Lower lobe of right lung (tissue), 2 donors: ENCODE measurements around the gene EIF2S3B. TPM values are rescaled to one million over a fixed set of nuclear protein-coding genes. Genes with fewer than 3 reads are reported as not detected.

Source experiments
- ATAC-seq, 2 donors: fragments of 200-7000 bp; cut with Tn5 transposase; one replicate each; pipeline ENCODE4 v1.9.1; 2020 to 2022; ENCODE audit warnings: mild to moderate bottlenecking in 2 of 2, moderate library complexity in 2 of 2
- DNase-seq: peaks from one replicate; pipeline ENCODE4 v3.0.0-alpha.2; 2020
- H3K27ac ChIP-seq: fragments of 200-600 bp; one replicate; pipeline ENCODE4 v1.8.0; 2022
- H3K27me3 ChIP-seq: fragments of 200-600 bp; one replicate; pipeline ENCODE4 v1.8.0; 2022; ENCODE audit warnings: low read depth
- H3K36me3 ChIP-seq: fragments of 200-600 bp; one replicate; pipeline ENCODE4 v1.8.0; 2022; ENCODE audit warnings: mild to moderate bottlenecking
- H3K4me1 ChIP-seq: fragments of 200-600 bp; one replicate; pipeline ENCODE4 v1.8.0; 2022
- H3K4me3 ChIP-seq: fragments of 200-600 bp; one replicate; pipeline ENCODE4 v1.8.0; 2022; ENCODE audit warnings: mild to moderate bottlenecking
- H3K9me3 ChIP-seq: fragments of 200-600 bp; one replicate; pipeline ENCODE4 v1.8.0; 2022
- intact Hi-C: fragments of 100-400 bp; cut with DNase I; formaldehyde crosslinking; loops from one replicate; pipeline ENCODE4 v1.11.0; 2022
- total RNA-seq: library from RNA; stranded (reverse); fragmentation: NEBNext Ultra II Directional; extraction: Animal tissue kit (Norgen Biotek cat#: 25700); gene quantifications from one replicate; pipeline ENCODE4 v1.2.1, GENCODE V29; 2021
- TF ChIP-seq, protein P1 (sequence below): fragments of 200-600 bp; IDR thresholded peaks from one replicate; pipeline ENCODE4 v1.8.0; 2022; ENCODE audit warnings: antibody characterized with exemption, mild to moderate bottlenecking
- donor health status: DM: no; HTN: yes; CAD: no; lungs with severe emphysema.

The EIF2S3B gene
- total RNA-seq, 1 donor from 2014 or later, result 0.68 TPM

DNA sequence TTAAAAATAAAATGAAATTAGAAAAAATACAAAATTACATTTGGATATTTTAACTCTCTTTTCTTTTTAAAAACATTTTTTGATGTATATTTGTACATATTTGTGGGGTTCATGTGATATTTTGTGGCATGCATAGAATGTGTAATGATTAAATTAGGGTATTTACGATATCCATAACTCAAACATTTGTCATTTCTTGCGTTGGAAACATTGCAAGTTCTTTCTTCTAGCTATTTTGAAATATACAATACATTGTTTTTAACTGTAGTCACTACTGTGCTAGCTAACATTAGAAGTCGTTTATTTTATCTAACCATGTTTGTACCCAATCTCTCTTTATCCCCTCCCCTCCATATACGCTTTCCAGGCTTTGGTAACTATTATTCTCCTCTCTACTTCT, 13.9 kb upstream of the EIF2S3B start:
- Histone ChIP-seq H3K9me3 (no peaks in the 10 kb centered on the region), H3K4me3 (no peak overlapping the region), H3K27ac (no peak overlapping the region), H3K4me1 (no peaks in the 10 kb centered on the region), H3K36me3 (no peaks in the 10 kb centered on the region), H3K27me3 (no peaks in the 10 kb centered on the region)
- DNase-seq (no peak), ATAC-seq (no peak)
- intact Hi-C loops, result no loop called here
- TF ChIP-seq, protein P1, sequence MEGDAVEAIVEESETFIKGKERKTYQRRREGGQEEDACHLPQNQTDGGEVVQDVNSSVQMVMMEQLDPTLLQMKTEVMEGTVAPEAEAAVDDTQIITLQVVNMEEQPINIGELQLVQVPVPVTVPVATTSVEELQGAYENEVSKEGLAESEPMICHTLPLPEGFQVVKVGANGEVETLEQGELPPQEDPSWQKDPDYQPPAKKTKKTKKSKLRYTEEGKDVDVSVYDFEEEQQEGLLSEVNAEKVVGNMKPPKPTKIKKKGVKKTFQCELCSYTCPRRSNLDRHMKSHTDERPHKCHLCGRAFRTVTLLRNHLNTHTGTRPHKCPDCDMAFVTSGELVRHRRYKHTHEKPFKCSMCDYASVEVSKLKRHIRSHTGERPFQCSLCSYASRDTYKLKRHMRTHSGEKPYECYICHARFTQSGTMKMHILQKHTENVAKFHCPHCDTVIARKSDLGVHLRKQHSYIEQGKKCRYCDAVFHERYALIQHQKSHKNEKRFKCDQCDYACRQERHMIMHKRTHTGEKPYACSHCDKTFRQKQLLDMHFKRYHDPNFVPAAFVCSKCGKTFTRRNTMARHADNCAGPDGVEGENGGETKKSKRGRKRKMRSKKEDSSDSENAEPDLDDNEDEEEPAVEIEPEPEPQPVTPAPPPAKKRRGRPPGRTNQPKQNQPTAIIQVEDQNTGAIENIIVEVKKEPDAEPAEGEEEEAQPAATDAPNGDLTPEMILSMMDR, result no peak

DNA sequence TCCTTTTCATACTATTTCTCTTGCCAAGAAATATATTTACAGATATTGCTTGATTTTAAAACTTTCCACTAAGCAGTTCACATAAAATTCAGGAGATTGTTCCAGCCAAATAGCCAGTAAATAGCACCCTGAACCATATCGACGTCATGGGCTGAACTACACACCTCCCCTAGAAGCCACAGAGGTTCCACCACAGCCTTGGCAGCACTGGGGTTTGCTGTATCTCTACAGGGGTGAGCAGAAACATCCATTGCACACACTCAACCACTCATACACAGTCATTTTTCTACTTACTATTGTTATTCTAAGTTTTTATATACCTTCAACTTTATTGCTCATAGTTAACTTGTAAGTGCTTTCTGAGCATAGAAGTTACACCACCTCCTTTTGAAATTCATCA, 8.1 kb upstream of the EIF2S3B start:
- no peaks in the 10 kb centered on the region for H3K9me3 ChIP-seq
- peak in 1 of 2 donors; percentile 54 for ATAC-seq

DNA sequence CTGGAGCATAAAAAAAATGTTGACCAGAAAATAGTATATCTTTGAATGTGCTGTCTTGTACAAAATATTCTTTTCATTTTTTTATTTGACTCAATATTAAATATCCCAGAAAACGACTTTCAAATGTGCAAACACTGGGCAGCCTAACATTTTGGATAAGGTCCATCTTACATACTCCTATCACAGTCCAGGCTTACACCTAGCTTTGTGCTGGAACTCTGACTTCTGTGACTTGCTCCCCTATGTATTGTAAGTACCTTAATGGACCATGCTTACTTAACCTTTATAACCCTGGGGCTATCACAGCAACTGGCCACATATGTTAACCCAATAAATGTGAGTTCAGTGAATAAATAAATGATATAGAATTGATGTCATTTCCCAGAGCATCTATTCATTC, 7.6 kb upstream of the EIF2S3B start:
- Histone ChIP-seq H3K27me3 (no peaks in the 10 kb centered on the region), H3K27ac (no peak overlapping the region), H3K4me3 (no peak overlapping the region), H3K4me1 (no peaks in the 10 kb centered on the region), H3K9me3 (no peaks in the 10 kb centered on the region), H3K36me3 (no peaks in the 10 kb centered on the region)
- intact Hi-C loops, result no loop called here
- DNase-seq (no peak), ATAC-seq (no peak)
- TF ChIP-seq, protein P1, result no peak

More for the DNA sequence above, 8.1 kb upstream of the EIF2S3B start:
- H3K4me1 ChIP-seq, result no peaks in the 10 kb centered on the region
- intact Hi-C loops, result no loop called here
- TF ChIP-seq, protein P1, result no peak
- no peak for DNase-seq
- no peak overlapping the region for H3K27ac ChIP-seq
- no peaks in the 10 kb centered on the region for H3K27me3 ChIP-seq
- H3K36me3 ChIP-seq, result no peaks in the 10 kb centered on the region
- H3K4me3 ChIP-seq, result no peak overlapping the region

DNA sequence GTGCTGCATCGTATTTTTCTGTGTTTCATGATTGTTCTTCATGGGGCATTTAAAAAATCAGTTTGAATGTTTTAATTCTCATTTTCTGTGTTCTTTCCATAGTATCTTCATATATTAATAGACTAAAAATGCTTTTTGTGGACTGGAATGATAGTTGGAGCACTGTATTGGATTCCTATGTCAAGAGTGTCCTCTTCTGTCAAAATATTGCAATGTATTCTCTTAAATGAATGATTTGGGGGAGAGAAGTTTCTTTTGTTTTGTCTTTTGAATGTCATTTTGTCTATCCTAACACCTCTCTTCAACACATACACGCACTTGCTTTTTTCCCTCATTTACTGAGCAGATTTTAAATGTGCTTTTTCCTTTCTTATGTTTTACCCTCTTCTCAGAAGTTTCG, 4.7 kb upstream of the EIF2S3B start:
- DNase-seq (no peak), ATAC-seq (no peak)
- no peaks in the 10 kb centered on the region for H3K36me3 ChIP-seq
- H3K27me3 ChIP-seq, result no peaks in the 10 kb centered on the region
- no peaks in the 10 kb centered on the region for H3K9me3 ChIP-seq
- no peaks in the 10 kb centered on the region for H3K4me1 ChIP-seq
- no peak overlapping the region for H3K27ac ChIP-seq
- TF ChIP-seq, protein P1, result peak; percentile 8
- H3K4me3 ChIP-seq, result no peak overlapping the region
- intact Hi-C loops, result no loop called here

DNA sequence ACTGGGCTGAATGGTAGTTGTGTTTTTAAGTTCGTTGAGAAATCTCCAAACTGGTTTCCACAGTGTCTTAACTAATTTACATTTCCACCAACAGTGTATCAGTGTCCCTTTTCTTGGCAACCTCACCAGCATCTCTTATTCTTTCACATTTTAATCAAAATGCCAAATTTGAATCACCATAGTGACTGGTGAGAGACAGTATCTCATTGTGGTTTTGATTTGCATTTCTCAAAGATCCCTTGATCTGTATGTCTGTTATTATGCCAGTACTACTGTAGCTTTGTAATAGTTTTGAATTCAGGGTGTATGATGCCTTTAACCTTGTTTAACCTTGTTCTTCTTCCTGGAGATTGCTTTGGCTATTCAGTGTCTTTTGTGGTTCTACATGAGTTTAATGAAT, 2.2 kb upstream of the EIF2S3B start:
- no peaks in the 10 kb centered on the region for H3K36me3 ChIP-seq
- no peak overlapping the region for H3K4me3 ChIP-seq
- intact Hi-C loops, result no loop called here
- ATAC-seq (no peak), DNase-seq (no peak)
- TF ChIP-seq, protein P1, result no peak
- H3K4me1 ChIP-seq, result no peaks in the 10 kb centered on the region
- no peaks in the 10 kb centered on the region for H3K27me3 ChIP-seq
- no peaks in the 10 kb centered on the region for H3K9me3 ChIP-seq
- no peak overlapping the region for H3K27ac ChIP-seq
